A673 (cell line): Measurements from ENCODE around the gene STH.

ENCODE experiments used
- CTCF ChIP-seq: fragments of 300-800, 200-600 bp; sonication (generic); conservative IDR thresholded peaks from 2 replicates; pipeline ENCODE4 v1.5.1; 2017; ENCODE audit warnings: low read depth, mild to moderate bottlenecking, antibody characterized with exemption, low read length, moderate library complexity, mixed read lengths
- EZH2 ChIP-seq: fragments of 200-600 bp; sonication (generic); IDR thresholded peaks from 2 replicates; pipeline ENCODE4 v1.6.1; 2017; ENCODE audit warnings: borderline replicate concordance, low read depth, mild to moderate bottlenecking, mixed read lengths, antibody characterized with exemption, low read length; ENCODE audit not compliant: poor library complexity, severe bottlenecking

- TF ChIP-seq CTCF, result no peak
- TF ChIP-seq EZH2, result no peak
Observed at GRCh38 chr17:45970659-45971058, 28.4 kb upstream of the STH start.
